ENCODE results near the gene LGR5. TPM values are rescaled to one million over a fixed set of nuclear protein-coding genes. Genes with fewer than 3 reads are reported as not detected.

The LGR5 gene
- total RNA-seq, 1 experiment from 2014 or later, result 0.17 TPM

- ChIA-PET POLR2A (no interaction called here), CTCF (interaction anchor here (1.6 kb wide), 1 partner anchor 315 kb away, joined by 3 read pairs; no protein-coding TSS in a partner anchor)
- ATAC-seq (no peak), DNase-seq (ENCODE audit: low spot score) (no peak)
- no peaks in the 10 kb centered on the region for H3K4me1 Mint-ChIP-seq
- TF ChIP-seq ZNF219 (CRISPR knock-in tag; IDR thresholded peaks at IDR 0.05; ENCODE audit: borderline replicate concordance), result no peak
- no peak for TF ChIP-seq ELF4 (CRISPR knock-in tag; IDR thresholded peaks at IDR 0.05; ENCODE audit: low read depth)
- TF ChIP-seq ZNF416 (CRISPR knock-in tag; IDR thresholded peaks at IDR 0.05), result no peak
- no peak for TF ChIP-seq EMX1 (CRISPR knock-in tag; IDR thresholded peaks at IDR 0.05)
- no peak for TF ChIP-seq RORB (CRISPR knock-in tag; IDR thresholded peaks at IDR 0.05)
- TF ChIP-seq ZNF423 (CRISPR knock-in tag; IDR thresholded peaks at IDR 0.05), result no peak
- no peak for TF ChIP-seq ARID4B (CRISPR knock-in tag; IDR thresholded peaks at IDR 0.05; ENCODE audit: borderline replicate concordance)
- no peak for TF ChIP-seq NFE2L1 (CRISPR knock-in tag; IDR thresholded peaks at IDR 0.05)
- no peak for TF ChIP-seq OVOL2 (CRISPR knock-in tag; IDR thresholded peaks at IDR 0.05; ENCODE audit: borderline replicate concordance)
- TF ChIP-seq ZNF281 (CRISPR knock-in tag; IDR thresholded peaks at IDR 0.05), result no peak
- no peak for TF ChIP-seq ETV6 (CRISPR knock-in tag; IDR thresholded peaks at IDR 0.05)
- H3K36me3 Mint-ChIP-seq, result peaks cover 21% of the 10 kb centered on the region
- H3K9me3 Mint-ChIP-seq, result peaks cover 31% of the 10 kb centered on the region
- no peak overlapping the region for H3K4me3 Mint-ChIP-seq
- H3K27me3 Mint-ChIP-seq (ENCODE audit: low read depth), result peaks cover 16% of the 10 kb centered on the region
- no peak overlapping the region for H3K27ac Mint-ChIP-seq
These were observed 7.6 kb upstream of the LGR5 start for GRCh38 chr12:71431991-71432390.

- Mint-ChIP-seq H3K27me3 (ENCODE audit: low read depth) (peaks cover 26% of the 10 kb centered on the region), H3K9me3 (peaks cover 40% of the 10 kb centered on the region)
- POLR2A ChIA-PET, result no interaction called here
These were observed 6.7 kb upstream of the LGR5 start for GRCh38 chr12:71432936-71433335.

GRCh38 chr12:71436696-71437095 is 2.9 kb upstream of the LGR5 start:
- Mint-ChIP-seq H3K4me1 (peaks cover 24% of the 10 kb centered on the region), H3K9me3 (peaks cover 40% of the 10 kb centered on the region)
- TF ChIP-seq SMAD4 (CRISPR knock-in tag; IDR thresholded peaks at IDR 0.05), result no peak
- no peak for TF ChIP-seq ZSCAN18 (CRISPR knock-in tag; IDR thresholded peaks at IDR 0.05)
- no peak for TF ChIP-seq ZBTB43 (CRISPR knock-in tag; IDR thresholded peaks at IDR 0.05)
- no peak for TF ChIP-seq ZNF263 (CRISPR knock-in tag; IDR thresholded peaks at IDR 0.05; ENCODE audit: low read depth)
- TF ChIP-seq, protein P1, sequence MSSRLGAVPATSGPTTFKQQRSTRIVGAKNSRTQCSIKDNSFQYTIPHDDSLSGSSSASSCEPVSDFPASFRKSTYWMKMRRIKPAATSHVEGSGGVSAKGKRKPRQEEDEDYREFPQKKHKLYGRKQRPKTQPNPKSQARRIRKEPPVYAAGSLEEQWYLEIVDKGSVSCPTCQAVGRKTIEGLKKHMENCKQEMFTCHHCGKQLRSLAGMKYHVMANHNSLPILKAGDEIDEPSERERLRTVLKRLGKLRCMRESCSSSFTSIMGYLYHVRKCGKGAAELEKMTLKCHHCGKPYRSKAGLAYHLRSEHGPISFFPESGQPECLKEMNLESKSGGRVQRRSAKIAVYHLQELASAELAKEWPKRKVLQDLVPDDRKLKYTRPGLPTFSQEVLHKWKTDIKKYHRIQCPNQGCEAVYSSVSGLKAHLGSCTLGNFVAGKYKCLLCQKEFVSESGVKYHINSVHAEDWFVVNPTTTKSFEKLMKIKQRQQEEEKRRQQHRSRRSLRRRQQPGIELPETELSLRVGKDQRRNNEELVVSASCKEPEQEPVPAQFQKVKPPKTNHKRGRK (CRISPR knock-in tag; IDR thresholded peaks at IDR 0.05; ENCODE audit: borderline replicate concordance), result no peak
- TF ChIP-seq MXD4 (CRISPR knock-in tag; IDR thresholded peaks at IDR 0.05; ENCODE audit: borderline replicate concordance), result no peak
- TF ChIP-seq, protein P2, sequence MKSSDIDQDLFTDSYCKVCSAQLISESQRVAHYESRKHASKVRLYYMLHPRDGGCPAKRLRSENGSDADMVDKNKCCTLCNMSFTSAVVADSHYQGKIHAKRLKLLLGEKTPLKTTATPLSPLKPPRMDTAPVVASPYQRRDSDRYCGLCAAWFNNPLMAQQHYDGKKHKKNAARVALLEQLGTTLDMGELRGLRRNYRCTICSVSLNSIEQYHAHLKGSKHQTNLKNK (CRISPR knock-in tag; IDR thresholded peaks at IDR 0.05), result no peak
- TF ChIP-seq NR2C2 (CRISPR knock-in tag; IDR thresholded peaks at IDR 0.05), result no peak

More at GRCh38 chr12:71432936-71433335, 6.7 kb upstream of the LGR5 start:
- no peaks in the 10 kb centered on the region for H3K4me1 Mint-ChIP-seq
- TF ChIP-seq ESRRA (CRISPR knock-in tag; IDR thresholded peaks at IDR 0.05; ENCODE audit: borderline replicate concordance), result no peak
- DNase-seq (ENCODE audit: low spot score), result no peak
- CTCF ChIA-PET, result no interaction called here
- no peak for ATAC-seq
- no peak overlapping the region for H3K4me3 Mint-ChIP-seq
- peaks cover 25% of the 10 kb centered on the region for H3K36me3 Mint-ChIP-seq
- H3K27ac Mint-ChIP-seq, result no peak overlapping the region

More at GRCh38 chr12:71436696-71437095, 2.9 kb upstream of the LGR5 start:
- peaks cover 25% of the 10 kb centered on the region for H3K36me3 Mint-ChIP-seq
- no peak overlapping the region for H3K27ac Mint-ChIP-seq
- CTCF ChIA-PET, result no interaction called here
- ATAC-seq (no peak), DNase-seq (ENCODE audit: low spot score) (no peak)
- POLR2A ChIA-PET, result no interaction called here
- H3K4me3 Mint-ChIP-seq, result no peak overlapping the region
- peaks cover 63% of the 10 kb centered on the region for H3K27me3 Mint-ChIP-seq (ENCODE audit: low read depth)

Measured in WTC11 (cell line).